Body of pancreas (tissue), 4 donors: Measurements from ENCODE around the gene CYB561D2.

ENCODE experiments used
- CTCF ChIP-seq, 7 experiments: fragments of 450-650 bp in 4 of 7; fragments of 200-600 bp in 3 of 7; sonication (generic) in 3 of 7; IDR thresholded peaks; one replicate each; pipeline ENCODE4 v1.5.1; 2016 to 2019; ENCODE audit warnings: antibody characterized with exemption in 7 of 7
- POLR2A ChIP-seq, 3 donors: fragments of 450-650 bp; IDR thresholded peaks; one replicate each; pipeline ENCODE4 v1.6.1; 2016; ENCODE audit warnings: antibody characterized with exemption in 3 of 3, mild to moderate bottlenecking in 2 of 3

GRCh38 chr3:50390508-50391224, 40.0 kb downstream of the CYB561D2 start:
- no peak for TF ChIP-seq CTCF (IDR thresholded peaks at IDR 0.05)
- no peak for TF ChIP-seq POLR2A (IDR thresholded peaks at IDR 0.05)
